Measurements from ENCODE around the gene STPG4. TPM values are rescaled to one million over a fixed set of nuclear protein-coding genes. Genes with fewer than 3 reads are reported as not detected.
A peak's percentile ranks its signal among the peaks of the same experiment; 100 is the strongest.
"Not testable (repeated sequence)": the region's sequence is repeated elsewhere in the genome, so short reads cannot be mapped to it uniquely, and the experiment has no call there.

Gene STPG4
- total RNA-seq, 2 donors from 2014 or later = 0.19 to 0.50 TPM

DNA sequence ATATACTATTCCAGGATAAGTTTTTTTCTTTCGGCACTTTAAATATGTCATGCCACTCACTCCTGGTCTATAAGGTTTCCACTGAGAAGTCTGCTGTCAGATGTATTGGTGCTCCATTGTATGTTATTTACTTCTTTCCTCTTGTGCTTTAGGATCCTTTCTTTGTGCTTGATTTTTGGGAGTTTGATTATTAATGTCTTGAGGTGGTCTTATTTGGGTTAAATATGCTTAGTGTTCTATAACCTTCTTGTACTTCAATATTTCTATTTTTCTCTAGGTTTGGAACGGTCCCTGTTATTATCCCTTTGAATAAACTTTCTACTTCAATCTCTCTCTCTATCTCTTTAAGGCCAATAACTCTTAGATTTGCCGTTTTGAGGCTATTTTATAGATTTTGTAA lies 28.3 kb downstream of the STPG4 start:
- Mint-ChIP-seq H3K9me3 (no peaks in the 10 kb centered on the region), H3K27me3 (no peaks in the 10 kb centered on the region), H3K27ac (no peak overlapping the region), H3K36me3 (ENCODE audit: low read depth) (no peaks in the 10 kb centered on the region), H3K4me3 (no peak overlapping the region), H3K4me1 (no peaks in the 10 kb centered on the region)
- ATAC-seq (replicated peaks) = no peak

DNA sequence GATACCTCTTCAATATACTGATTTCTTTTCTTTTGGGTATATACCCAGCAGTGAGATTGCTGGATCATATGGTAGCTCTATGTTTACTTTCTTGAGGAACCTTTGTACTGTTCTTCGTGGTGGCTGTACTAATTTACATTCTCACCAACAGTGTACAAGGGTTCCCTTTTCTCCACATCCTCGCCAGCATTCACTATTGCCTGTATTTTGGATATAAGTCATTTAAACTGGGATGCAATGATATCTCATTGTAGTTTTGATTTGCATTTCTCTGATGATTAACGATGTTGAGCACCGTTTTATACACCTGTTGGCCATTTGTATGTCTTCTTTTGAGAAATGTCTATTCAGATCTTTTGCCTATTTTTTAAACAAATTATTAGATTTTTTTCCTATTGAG lies 30.4 kb downstream of the STPG4 start:
- not testable (repeated sequence) for H3K27ac Mint-ChIP-seq; H3K36me3 Mint-ChIP-seq (ENCODE audit: low read depth); H3K9me3 Mint-ChIP-seq; H3K4me1 Mint-ChIP-seq; H3K27me3 Mint-ChIP-seq; ATAC-seq (replicated peaks); H3K4me3 Mint-ChIP-seq

DNA sequence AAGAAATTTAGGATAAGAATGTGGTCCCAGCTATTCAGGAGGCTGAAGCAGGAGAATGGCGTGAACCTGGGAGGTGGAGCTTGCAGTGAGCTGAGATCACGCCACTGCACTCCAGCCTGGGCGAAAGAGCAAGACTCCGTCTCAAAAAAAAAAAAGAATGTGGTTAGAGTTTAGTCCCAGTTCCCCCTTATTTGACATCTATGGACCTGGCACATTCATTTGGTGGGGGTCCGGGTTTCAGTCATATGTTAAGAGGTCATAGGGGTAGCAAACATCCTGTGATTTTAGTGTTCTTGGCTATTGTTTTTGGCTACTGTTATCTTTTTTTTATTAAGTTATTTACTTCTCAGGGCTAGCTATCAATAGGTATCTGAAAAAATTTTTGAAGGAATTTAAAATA lies 34.7 kb downstream of the STPG4 start:
- H3K9me3 Mint-ChIP-seq; H3K36me3 Mint-ChIP-seq (ENCODE audit: low read depth); H3K27me3 Mint-ChIP-seq; H3K4me3 Mint-ChIP-seq; H3K4me1 Mint-ChIP-seq; ATAC-seq (replicated peaks); H3K27ac Mint-ChIP-seq: not testable (repeated sequence)

DNA sequence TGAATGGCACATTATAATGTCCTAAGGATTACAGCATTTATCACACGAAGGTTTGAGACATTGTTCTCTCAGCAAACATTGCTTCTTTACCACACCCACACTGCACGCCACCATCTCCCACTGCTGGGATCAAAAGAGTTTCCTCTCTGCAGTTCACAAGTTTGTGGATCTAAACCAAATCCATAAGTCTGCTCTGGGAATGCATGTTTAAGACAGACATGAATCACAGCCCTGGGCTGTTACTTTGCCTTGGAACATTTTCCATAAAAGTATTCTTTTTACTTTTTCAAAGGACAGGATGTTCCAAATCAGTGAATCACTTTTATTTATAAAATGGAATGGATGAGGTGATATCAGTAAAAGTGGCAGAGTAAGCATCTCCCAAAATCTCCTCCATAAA lies 36.1 kb downstream of the STPG4 start:
- no peak for ATAC-seq (replicated peaks)
- Mint-ChIP-seq H3K27me3 (peaks cover 7% of the 10 kb centered on the region), H3K36me3 (ENCODE audit: low read depth) (no peaks in the 10 kb centered on the region), H3K9me3 (no peaks in the 10 kb centered on the region), H3K27ac (no peak overlapping the region), H3K4me1 (no peaks in the 10 kb centered on the region), H3K4me3 (no peak overlapping the region)

DNA sequence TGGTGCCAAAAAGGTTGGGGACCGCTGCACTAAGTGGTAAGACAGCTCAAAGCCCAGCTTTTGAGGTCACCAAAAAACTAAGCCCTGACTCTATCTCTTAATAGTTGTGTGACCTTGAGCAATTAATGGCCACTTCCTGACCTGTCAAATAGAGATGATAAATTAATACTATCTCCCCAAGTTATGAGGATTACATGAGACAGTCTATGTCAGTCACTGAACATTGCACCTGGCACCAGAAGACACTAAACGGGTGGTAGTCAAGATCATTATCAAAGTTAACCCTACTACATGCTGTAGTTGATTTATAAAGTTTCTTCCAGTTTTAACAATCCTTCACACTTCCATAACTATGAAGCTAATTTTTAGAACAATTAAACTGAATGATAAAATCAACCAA lies 36.5 kb downstream of the STPG4 start:
- H3K4me3 Mint-ChIP-seq = no peak overlapping the region
- ATAC-seq (replicated peaks) = no peak
- H3K36me3 Mint-ChIP-seq (ENCODE audit: low read depth) = no peaks in the 10 kb centered on the region
- H3K9me3 Mint-ChIP-seq = no peaks in the 10 kb centered on the region
- no peak overlapping the region for H3K27ac Mint-ChIP-seq
- H3K27me3 Mint-ChIP-seq = peaks cover 7% of the 10 kb centered on the region
- no peaks in the 10 kb centered on the region for H3K4me1 Mint-ChIP-seq

DNA sequence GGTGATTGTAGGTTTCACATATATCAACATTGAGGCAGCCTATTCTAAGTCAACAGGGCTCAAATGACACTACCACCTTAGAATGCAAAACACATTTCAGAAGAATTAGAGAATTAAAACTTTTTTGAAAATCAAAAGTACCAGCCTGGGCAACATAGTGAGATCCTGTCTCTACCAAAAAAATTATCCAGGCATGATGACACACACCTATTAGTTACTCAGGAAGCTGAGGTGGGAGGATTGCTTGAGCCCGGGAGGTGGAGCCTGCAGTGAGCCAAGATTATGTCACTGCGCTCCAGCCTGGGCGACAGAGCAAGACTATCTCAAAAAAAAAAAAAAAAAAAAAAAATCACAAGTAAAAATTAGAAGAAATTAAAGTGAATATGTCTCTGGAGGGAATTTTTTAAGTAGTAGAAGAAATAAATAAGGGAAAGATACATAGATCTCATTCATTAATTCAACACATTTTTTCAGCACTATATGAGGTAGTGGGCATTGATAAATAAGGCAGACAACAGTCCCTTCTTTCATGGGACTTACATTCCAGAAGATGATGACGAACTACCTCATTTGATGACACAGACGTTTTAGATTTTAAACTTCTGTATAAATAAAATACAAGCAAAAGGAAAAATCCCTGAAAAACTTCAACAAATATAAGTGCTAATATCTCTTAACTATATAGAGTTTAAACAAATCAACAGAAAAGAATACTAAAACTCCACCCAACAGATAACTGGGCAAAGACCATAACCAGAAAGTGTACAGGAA lies 42.3 kb downstream of the STPG4 start:
- Mint-ChIP-seq H3K4me3 (no peak overlapping the region), H3K27me3 (no peaks in the 10 kb centered on the region), H3K27ac (no peak overlapping the region), H3K9me3 (no peaks in the 10 kb centered on the region), H3K4me1 (no peaks in the 10 kb centered on the region), H3K36me3 (ENCODE audit: low read depth) (no peaks in the 10 kb centered on the region)
- no peak for ATAC-seq (replicated peaks)

DNA sequence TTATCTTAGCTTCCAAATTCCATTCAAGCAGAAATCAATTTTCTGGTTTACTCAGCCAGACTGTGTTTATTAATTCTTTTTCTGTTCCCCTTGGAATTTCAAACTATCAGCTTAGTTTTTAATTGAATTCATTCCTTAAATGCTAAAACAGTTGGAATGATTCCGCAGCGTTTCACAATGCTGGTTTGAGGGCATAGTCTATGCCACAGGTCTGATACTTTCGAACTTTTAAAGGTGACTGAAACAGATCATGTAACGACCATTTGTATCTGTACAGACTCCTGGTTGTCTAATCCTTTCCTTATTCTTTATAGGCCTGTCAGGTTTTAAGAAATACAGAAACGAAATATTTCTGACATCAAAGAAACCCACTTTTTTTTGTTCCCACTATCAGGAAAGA lies 45.4 kb downstream of the STPG4 start:
- no peak overlapping the region for H3K27ac Mint-ChIP-seq
- H3K36me3 Mint-ChIP-seq (ENCODE audit: low read depth) = no peaks in the 10 kb centered on the region
- no peaks in the 10 kb centered on the region for H3K4me1 Mint-ChIP-seq
- no peaks in the 10 kb centered on the region for H3K27me3 Mint-ChIP-seq
- no peaks in the 10 kb centered on the region for H3K9me3 Mint-ChIP-seq
- ATAC-seq (replicated peaks) = no peak
- no peak overlapping the region for H3K4me3 Mint-ChIP-seq

DNA sequence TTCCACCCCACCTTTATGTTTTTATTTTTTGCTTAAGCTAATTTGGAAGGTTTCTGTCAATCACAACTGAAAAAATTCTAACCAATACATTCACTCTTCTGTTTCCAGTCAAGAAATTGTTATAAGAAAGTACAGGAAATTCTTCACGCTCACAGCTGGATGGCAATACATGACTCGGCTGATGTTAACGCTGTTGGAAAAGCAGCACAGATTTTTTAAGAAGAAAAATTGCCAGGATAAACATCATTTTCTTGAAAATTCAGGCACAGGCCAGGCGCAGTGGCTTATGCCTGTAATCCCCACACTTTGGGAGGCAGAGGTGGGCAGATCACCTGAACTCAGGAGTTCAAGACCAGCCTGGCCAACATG lies 46.1 kb downstream of the STPG4 start:
- no peaks in the 10 kb centered on the region for H3K9me3 Mint-ChIP-seq
- H3K36me3 Mint-ChIP-seq (ENCODE audit: low read depth) = no peaks in the 10 kb centered on the region
- ATAC-seq (replicated peaks) = no peak
- H3K27ac Mint-ChIP-seq = no peak overlapping the region
- H3K27me3 Mint-ChIP-seq = no peaks in the 10 kb centered on the region
- no peak overlapping the region for H3K4me3 Mint-ChIP-seq
- H3K4me1 Mint-ChIP-seq = no peaks in the 10 kb centered on the region

DNA sequence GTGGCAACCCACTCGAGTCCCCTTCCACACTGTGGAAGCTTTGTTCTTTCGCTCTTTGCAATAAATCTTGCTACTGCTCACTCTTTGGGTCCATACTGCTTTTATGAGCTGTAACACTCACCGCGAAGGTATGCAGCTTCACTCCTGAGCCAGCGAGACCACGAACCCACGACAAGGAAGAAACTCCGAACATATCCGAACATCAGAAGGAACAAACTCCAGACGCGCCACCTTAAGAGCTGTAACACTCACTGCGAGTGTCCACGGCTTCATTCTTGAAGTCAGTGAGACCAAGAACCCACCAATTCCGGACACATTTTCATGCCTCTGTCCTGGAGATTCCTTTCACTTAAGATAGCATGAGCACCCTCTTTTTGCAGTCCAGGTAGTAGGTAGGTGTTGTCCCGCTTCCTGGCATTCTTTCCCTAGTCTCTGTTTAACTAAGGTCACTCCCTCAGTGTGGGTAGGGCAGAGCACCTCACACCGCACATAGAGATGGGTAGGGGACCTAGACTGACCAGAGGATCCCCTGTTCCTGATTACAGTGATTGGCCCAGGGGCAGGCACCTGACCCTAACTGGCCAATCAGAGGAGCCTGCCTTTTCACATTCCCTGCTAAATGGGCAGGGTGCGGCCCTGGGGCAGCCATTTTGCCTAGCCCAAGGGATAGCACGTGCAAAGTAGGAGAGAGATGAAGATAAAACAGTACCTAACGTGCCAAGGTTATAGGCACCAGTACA lies 46.7 kb downstream of the STPG4 start:
- H3K36me3 Mint-ChIP-seq (ENCODE audit: low read depth); H3K4me1 Mint-ChIP-seq; H3K27me3 Mint-ChIP-seq; H3K9me3 Mint-ChIP-seq; H3K4me3 Mint-ChIP-seq; ATAC-seq (replicated peaks): not testable (repeated sequence)
- peak overlapping the region; percentile 7 for H3K27ac Mint-ChIP-seq

DNA sequence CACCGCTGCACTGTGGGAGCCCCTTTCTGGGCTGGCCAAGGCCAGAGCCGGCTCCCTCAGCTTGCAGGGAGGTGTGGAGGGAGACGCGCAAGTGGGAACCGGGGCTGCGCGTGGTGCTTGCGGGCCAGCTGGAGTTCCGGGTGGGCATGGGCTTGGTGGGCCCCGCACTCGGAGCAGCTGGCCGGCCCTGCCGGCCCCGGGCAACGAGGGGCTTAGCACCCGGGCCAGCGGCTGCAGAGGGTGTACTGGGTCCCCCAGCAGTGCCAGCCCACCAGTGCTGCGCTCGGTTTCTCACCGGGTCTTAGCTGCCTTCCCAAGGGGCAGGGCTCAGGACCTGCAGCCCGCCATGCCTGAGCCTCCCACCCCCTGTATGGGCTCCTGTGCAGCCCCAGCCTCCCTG lies 47.9 kb downstream of the STPG4 start:
- H3K9me3 Mint-ChIP-seq; H3K36me3 Mint-ChIP-seq (ENCODE audit: low read depth); H3K27ac Mint-ChIP-seq; H3K4me3 Mint-ChIP-seq; H3K27me3 Mint-ChIP-seq; H3K4me1 Mint-ChIP-seq; ATAC-seq (replicated peaks): not testable (repeated sequence)

DNA sequence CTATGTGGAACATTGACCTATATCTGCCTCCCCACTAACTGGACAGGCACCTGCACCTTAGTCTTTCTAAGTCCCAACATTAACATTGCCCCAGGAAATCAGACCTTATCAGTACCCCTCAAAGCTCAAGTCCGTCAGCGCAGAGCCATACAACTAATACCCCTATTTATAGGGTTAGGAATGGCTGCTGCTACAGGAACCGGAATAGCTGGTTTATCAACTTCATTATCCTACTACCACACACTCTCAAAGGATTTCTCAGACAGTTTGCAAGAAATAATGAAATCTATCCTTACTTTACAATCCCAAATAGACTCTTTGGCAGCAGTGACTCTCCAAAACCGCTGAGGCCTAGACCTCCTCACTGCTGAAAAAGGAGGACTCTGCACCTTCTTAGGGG lies 48.9 kb downstream of the STPG4 start:
- not testable (repeated sequence) for H3K27ac Mint-ChIP-seq; H3K4me1 Mint-ChIP-seq; H3K27me3 Mint-ChIP-seq; ATAC-seq (replicated peaks); H3K36me3 Mint-ChIP-seq (ENCODE audit: low read depth); H3K4me3 Mint-ChIP-seq; H3K9me3 Mint-ChIP-seq

DNA sequence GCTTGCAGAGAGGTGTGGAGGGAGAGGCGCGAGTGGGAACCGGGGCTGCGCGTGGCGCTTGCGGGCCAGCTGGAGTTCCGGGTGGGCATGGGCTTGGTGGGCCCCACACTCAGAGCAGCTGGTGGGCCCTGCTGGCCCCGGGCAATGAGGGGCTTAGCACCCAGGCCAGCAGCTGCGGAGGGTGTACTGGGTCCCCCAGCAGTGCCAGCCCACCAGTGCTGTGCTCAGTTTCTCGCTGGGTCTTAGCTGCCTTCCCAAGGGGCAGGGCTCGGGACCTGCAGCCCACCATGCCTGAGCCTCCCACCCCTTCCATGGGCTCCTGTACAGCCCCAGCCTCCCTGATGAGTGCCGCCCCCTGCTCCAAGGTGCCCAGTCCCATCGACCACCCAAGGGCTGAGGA lies 55.4 kb downstream of the STPG4 start:
- ATAC-seq (replicated peaks); H3K36me3 Mint-ChIP-seq (ENCODE audit: low read depth); H3K4me3 Mint-ChIP-seq; H3K9me3 Mint-ChIP-seq; H3K27me3 Mint-ChIP-seq; H3K4me1 Mint-ChIP-seq; H3K27ac Mint-ChIP-seq: not testable (repeated sequence)

DNA sequence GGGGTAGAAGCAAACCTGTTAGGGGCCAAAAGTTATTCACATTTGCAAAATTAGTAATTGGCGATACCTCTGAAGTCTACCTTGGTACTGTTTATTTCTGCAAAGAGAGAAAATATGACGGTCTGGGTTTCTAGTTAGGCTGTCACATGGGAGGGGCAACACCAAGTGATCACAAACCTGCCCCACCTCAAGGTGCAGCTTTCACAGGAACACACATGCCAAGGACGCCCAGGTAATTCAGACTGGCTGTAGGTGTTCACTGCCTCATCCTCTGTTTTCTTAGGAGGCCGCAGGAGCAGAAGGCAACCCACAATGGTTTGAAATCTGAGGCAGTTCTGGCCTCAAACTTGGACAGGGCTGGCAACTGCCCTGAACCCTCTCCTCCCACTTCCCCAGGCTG lies 56.2 kb downstream of the STPG4 start:
- no peak overlapping the region for H3K27ac Mint-ChIP-seq
- no peak overlapping the region for H3K4me3 Mint-ChIP-seq
- no peaks in the 10 kb centered on the region for H3K4me1 Mint-ChIP-seq
- ATAC-seq (replicated peaks) = no peak
- no peaks in the 10 kb centered on the region for H3K27me3 Mint-ChIP-seq
- H3K36me3 Mint-ChIP-seq (ENCODE audit: low read depth) = no peaks in the 10 kb centered on the region
- H3K9me3 Mint-ChIP-seq = no peaks in the 10 kb centered on the region

DNA sequence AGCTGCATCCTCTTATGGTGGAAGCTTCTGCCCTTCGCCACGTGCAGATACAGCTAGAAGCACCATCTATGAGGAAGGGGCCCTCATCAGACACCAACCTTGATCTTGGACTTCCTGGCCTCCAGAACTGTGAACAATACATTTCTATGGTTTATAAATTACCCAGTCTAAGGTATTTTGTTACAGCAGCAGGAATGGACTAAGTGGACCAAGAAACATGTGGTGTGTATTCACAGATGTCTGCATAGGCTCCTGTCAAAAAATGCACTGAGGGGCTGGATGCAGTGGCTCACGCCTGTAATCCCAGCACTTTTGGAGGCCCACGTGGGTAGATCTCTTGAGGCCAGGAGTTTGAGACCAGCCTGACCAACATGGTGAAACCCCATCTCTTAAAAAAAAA lies 57.5 kb downstream of the STPG4 start:
- no peaks in the 10 kb centered on the region for H3K4me1 Mint-ChIP-seq
- no peaks in the 10 kb centered on the region for H3K27me3 Mint-ChIP-seq
- no peak overlapping the region for H3K4me3 Mint-ChIP-seq
- H3K36me3 Mint-ChIP-seq (ENCODE audit: low read depth) = no peaks in the 10 kb centered on the region
- no peak for ATAC-seq (replicated peaks)
- no peaks in the 10 kb centered on the region for H3K9me3 Mint-ChIP-seq
- no peak overlapping the region for H3K27ac Mint-ChIP-seq

DNA sequence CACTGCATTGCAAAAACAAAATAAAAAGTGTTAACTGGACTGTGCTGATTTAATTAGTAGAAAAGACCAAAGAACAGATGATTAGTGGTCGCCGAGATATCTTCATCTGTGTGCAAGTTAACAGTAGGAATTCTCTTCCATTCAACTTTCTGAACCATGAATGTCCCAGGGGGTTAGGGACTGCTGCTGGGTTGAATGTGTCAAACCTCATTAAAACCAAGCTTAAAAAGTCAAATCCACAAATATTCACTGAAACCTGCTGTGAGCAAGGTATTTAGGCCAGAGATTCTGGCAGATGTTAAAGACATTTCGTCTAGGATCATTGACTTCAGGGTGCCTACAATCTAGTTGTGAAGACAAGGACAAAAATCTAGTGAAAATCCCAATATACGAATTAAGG lies 58.7 kb downstream of the STPG4 start:
- no peak overlapping the region for H3K27ac Mint-ChIP-seq
- H3K36me3 Mint-ChIP-seq (ENCODE audit: low read depth) = no peaks in the 10 kb centered on the region
- ATAC-seq (replicated peaks) = no peak
- H3K4me3 Mint-ChIP-seq = no peak overlapping the region
- H3K4me1 Mint-ChIP-seq = no peaks in the 10 kb centered on the region
- H3K27me3 Mint-ChIP-seq = no peaks in the 10 kb centered on the region
- H3K9me3 Mint-ChIP-seq = no peaks in the 10 kb centered on the region
